ENCODE measurements around the gene DMD.

GRCh38 chrX:33001107-33001506, 210.2 kb downstream of the DMD start:
- TF ChIP-seq CTCF (IDR thresholded peaks at IDR 0.05; ENCODE audit: poor library complexity, severe bottlenecking) (no peak), EP300 (conservative IDR thresholded peaks at IDR 0.05; ENCODE audit: poor library complexity, severe bottlenecking) (no peak), MXI1 (conservative IDR thresholded peaks at IDR 0.05; ENCODE audit: poor library complexity, severe bottlenecking) (no peak), EZH2 (IDR thresholded peaks at IDR 0.05; ENCODE audit: borderline replicate concordance, insufficient read depth, low read length, poor library complexity, severe bottlenecking) (no peak), POLR2AphosphoS5 (IDR thresholded peaks at IDR 0.05) (no peak), RAD21 (conservative IDR thresholded peaks at IDR 0.05) (no peak), TAF1 (IDR thresholded peaks at IDR 0.05; ENCODE audit: low read depth) (no peak), REST (IDR thresholded peaks at IDR 0.05; ENCODE audit: borderline replicate concordance) (no peak)
